AG04449 (cell line): Measurements from ENCODE around the gene GPC3.

Experiments
- CTCF ChIA-PET: fragments of 350-600 bp; formaldehyde crosslinking; extraction: SDS; loops from one replicate; lab custom pipeline; 2021; ENCODE audit warnings: antibody characterized with exemption; lab: Yijun Ruan, JAX
- POLR2A ChIA-PET: fragments of 400-600, 350-600 bp; formaldehyde crosslinking; extraction: SDS; loops from one replicate; lab custom pipeline; 2020; ENCODE audit warnings: antibody characterized with exemption, inconsistent platforms; lab: Yijun Ruan, JAX
- DNase-seq: peaks from one replicate; pipeline ENCODE4 v3.0.0-alpha.2; 2010; ENCODE audit warnings: low read depth, low spot score
- H3K4me3 ChIP-seq: 2 replicates; pipeline ENCODE4 v1.5.1; 2011; ENCODE audit warnings: low read depth, mild to moderate bottlenecking, control low read depth, low read length
- TF ChIP-seq, protein P1 (sequence below): IDR thresholded peaks from one replicate; pipeline ENCODE4 v1.5.1; 2011; ENCODE audit warnings: mild to moderate bottlenecking, moderate library complexity, low read length, control low read depth, inconsistent platforms; ENCODE audit not compliant: insufficient read depth; ENCODE audit errors: missing control alignments

GPC3 gene

DNA sequence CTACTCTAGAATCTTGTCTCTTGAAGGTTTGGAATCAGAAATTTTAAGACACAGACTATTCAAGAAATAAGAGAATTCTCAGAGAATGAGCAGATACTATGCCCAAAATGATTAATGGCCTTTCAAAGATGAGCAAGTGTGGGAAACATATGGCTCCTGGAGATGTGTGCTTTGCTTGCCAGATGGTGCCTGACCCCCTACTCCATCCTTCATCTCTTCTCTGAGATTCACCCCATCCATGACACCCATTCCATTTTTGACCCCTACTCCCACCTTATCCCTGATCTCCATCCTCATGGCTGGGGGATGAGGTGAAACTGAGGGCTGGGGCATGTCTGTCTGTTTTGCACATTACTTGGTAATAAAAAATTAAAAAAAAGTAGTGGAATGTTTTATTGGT lies 75.5 kb downstream of the GPC3 start:
- H3K4me3 ChIP-seq: no peak overlapping the region
- TF ChIP-seq, protein P1, sequence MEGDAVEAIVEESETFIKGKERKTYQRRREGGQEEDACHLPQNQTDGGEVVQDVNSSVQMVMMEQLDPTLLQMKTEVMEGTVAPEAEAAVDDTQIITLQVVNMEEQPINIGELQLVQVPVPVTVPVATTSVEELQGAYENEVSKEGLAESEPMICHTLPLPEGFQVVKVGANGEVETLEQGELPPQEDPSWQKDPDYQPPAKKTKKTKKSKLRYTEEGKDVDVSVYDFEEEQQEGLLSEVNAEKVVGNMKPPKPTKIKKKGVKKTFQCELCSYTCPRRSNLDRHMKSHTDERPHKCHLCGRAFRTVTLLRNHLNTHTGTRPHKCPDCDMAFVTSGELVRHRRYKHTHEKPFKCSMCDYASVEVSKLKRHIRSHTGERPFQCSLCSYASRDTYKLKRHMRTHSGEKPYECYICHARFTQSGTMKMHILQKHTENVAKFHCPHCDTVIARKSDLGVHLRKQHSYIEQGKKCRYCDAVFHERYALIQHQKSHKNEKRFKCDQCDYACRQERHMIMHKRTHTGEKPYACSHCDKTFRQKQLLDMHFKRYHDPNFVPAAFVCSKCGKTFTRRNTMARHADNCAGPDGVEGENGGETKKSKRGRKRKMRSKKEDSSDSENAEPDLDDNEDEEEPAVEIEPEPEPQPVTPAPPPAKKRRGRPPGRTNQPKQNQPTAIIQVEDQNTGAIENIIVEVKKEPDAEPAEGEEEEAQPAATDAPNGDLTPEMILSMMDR: no peak
- POLR2A ChIA-PET: no interaction called here
- DNase-seq: no peak
- CTCF ChIA-PET: no interaction called here

DNA sequence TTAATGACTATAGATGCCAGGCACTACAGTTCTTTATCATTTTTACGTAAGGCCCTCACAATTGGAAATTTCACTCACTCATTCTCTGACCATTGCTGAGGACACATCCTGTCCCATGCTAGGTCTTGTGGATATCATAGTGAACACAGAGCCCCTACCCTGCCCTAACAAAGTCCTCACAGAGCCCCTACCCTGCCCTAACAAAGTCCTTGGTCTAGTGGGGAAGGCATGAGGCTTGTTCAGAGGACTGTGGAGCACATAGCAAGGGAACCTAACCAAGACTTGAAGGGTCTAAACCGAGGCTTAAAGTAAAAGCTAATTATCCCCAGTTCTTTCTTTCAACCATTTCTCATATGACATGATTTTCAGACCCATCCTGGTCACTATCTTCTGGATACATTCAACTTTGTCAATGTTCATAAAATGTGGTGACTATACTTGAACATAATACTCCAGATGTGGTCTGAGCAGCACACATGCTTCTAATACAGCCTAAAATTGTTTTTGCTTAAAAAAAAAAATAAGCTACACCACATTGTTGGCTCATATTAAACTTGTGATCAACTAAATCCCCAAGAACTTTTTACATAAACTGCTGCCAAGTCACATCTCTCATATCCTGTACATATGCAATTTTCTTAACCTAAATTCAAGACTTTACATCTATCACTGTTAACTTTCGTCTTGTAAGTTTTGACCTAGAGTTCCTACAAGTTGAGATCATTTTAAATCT lies 77.0 kb downstream of the GPC3 start:
- ChIA-PET CTCF (no interaction called here), POLR2A (no interaction called here)
- no peak for DNase-seq
- TF ChIP-seq, protein P1: no peak
- no peak overlapping the region for H3K4me3 ChIP-seq

DNA sequence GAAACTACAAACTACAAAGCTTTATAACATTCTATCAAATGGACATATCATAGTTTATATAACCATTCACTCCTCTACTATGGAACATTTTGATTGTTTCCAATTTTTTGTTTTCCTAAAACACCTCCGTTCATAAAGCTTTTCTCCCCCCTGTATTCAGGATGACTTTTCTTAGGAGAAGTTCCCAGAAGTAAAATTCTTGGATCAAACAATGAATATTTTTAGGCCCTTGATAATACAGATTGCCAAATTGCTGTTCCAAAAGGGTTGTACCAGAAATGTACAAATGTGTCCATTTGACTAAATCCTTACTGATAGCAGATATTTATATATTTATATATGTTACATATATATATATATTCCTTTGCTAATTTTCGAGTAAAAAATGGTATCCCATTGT lies 77.8 kb downstream of the GPC3 start:
- CTCF ChIA-PET: no interaction called here
- no peak overlapping the region for H3K4me3 ChIP-seq
- POLR2A ChIA-PET: no interaction called here
- TF ChIP-seq, protein P1: no peak
- no peak for DNase-seq

DNA sequence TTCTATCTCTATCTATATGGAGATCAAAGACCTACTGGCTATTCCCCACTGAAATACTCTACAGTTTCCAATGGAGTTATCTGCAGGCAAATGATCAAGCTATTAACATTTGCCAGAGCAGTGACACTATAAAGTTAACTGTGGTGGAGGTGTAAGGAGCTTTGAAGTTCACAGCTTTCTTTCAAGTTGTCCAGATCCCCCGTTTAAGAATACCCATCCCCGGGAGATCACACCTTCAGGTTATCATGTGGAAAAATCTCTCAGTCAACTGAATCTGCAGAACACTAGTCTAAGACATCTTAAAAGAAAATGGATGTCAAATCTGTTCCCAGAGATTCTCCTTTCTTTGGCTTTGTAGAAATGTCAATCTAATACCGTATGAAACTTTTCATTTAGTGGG lies 80.1 kb downstream of the GPC3 start:
- no peak overlapping the region for H3K4me3 ChIP-seq
- POLR2A ChIA-PET: no interaction called here
- no peak for DNase-seq
- TF ChIP-seq, protein P1: no peak
- CTCF ChIA-PET: no interaction called here

DNA sequence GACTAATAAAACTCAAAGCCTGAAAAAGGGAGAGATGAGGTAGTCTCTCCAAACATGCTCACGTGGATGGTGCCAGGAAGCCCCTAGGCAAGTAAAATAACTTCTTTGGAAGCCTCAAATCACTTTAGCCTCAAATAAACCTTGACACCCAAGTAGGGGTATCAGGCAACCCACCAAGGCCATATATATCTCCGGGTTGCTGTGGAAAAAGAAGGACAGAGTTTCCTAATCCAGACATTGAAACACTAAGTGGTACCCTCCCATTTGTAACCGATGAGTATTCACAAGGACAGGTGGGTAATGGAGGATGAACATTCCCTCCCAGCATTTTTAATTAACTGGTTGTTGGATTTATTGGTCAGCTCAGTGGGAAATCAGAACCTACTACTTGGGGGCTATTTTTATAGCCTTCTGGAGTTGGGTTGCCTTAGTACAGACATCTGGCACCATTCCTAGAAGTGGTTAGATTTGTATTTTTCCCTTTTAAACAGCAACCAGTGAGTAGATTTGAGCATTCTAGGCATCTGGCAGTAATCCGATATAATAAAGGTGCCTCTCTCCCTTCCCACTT lies 87.7 kb downstream of the GPC3 start:
- CTCF ChIA-PET: no interaction called here
- TF ChIP-seq, protein P1: no peak
- no peak overlapping the region for H3K4me3 ChIP-seq
- DNase-seq: no peak
- POLR2A ChIA-PET: no interaction called here

DNA sequence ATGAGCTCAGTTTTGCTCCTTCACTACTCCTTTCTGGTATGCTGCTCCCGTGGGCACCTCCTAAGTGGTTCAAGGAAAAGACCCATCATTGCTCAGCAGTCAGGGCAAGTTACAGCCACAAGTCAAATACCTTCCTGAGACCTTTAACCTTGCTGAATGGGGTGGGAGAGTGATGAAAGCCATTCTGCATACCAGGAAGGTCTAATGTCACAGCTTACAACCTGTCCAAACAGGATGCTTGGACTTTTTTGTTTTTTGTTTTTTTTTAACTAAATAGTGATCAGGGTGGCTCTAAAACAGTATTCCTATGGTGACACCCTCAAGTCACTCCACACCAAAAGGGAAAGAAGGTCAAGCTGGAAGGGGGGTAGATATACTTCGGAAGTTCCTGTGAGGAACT lies 93.1 kb downstream of the GPC3 start:
- DNase-seq: no peak
- H3K4me3 ChIP-seq: no peak overlapping the region
- TF ChIP-seq, protein P1: no peak
- POLR2A ChIA-PET: no interaction called here
- CTCF ChIA-PET: interaction anchor here (1.3 kb wide), 1 partner anchor 101 kb away, joined by 3 read pairs; no protein-coding TSS in a partner anchor
